Spleen (tissue), 7 donors: Measurements from ENCODE around the gene USP53.

Experiments used
- CTCF ChIP-seq, 11 experiments: fragments of 200-600 bp in 7 of 11; fragments of 450-650 bp in 4 of 11; sonication (generic) in 4 of 11; IDR thresholded peaks in 8 of 11; conservative IDR thresholded peaks in 3 of 11; 1 replicate in 7 of 11; 2 replicates in 4 of 11; pipeline versions ENCODE4 v1.4.0 to v1.8.0; 2016 to 2021; ENCODE audit warnings: antibody characterized with exemption in 11 of 11, inconsistent platforms in 4 of 11, mild to moderate bottlenecking in 1 of 11
- POLR2A ChIP-seq, 3 donors: fragments of 450-650 bp; IDR thresholded peaks; one replicate each; pipeline ENCODE4 v1.5.1; 2017; ENCODE audit warnings: antibody characterized with exemption in 3 of 3, mild to moderate bottlenecking in 1 of 3
- POLR2AphosphoS5 ChIP-seq, 3 donors: sonication (generic); formaldehyde crosslinking; IDR thresholded peaks; one replicate each; pipeline ENCODE4 v1.5.1; 2017; ENCODE audit warnings: antibody characterized with exemption in 3 of 3
- donor health status: DM: no; HTN: no; CAD: no; lungs with moderate emphysema.
- donor health status: DM: no; HTN: no; CAD: no.
- donor health status: DM: no; HTN: no; CAD: no.

- TF ChIP-seq CTCF (IDR thresholded peaks at IDR 0.05 in 8 of 11, conservative IDR thresholded peaks at IDR 0.05 in 3 of 11) (no peak), POLR2A (IDR thresholded peaks at IDR 0.05) (no peak), POLR2AphosphoS5 (IDR thresholded peaks at IDR 0.05) (no peak)
Observed at GRCh38 chr4:119237642-119238041, 25.1 kb downstream of the USP53 start.
